ENCODE data around the gene BOK. TPM values are rescaled to one million over a fixed set of nuclear protein-coding genes. Genes with fewer than 3 reads are reported as not detected.
"Not testable (repeated sequence)": the region's sequence is repeated elsewhere in the genome, so short reads cannot be mapped to it uniquely, and the experiment has no call there.

The BOK gene
- total and polyA plus RNA-seq, 10 of the 15 experiments (the other 5 are each of a cell fraction or from before 2014, with no cell fraction given) = 0.04 to 0.15 (median 0.12) TPM; not detected in 7

- TF ChIP-seq POLR2AphosphoS5 (IDR thresholded peaks at IDR 0.05; ENCODE audit: low read length) (no peak), BACH1 (IDR thresholded peaks at IDR 0.05; ENCODE audit: borderline replicate concordance) (no peak)
Measured at GRCh38 chr2:241571821-241572620, 13.5 kb downstream of the BOK start (continued).

GRCh38 chr2:241572915-241573651, 14.5 kb downstream of the BOK start:
- H3K9ac ChIP-seq (ENCODE audit: control insufficient read depth, insufficient read depth, low read length); H3K4me1 ChIP-seq (ENCODE audit: control insufficient read depth, insufficient read depth, low read length); SMC1A ChIA-PET (ENCODE audit: uncharacterized antibody, unreplicated experiment); intact Hi-C loops (cut with micrococcal nuclease; ENCODE audit: unreplicated experiment); RAD21 ChIA-PET (ENCODE audit: unreplicated experiment); DNase-seq (ENCODE audit: low read depth, low spot score); H3K9me3 ChIP-seq (replicated peaks; ENCODE audit: control insufficient read depth, insufficient read depth, low read length); H3K4me3 ChIP-seq; H4K20me1 ChIP-seq (ENCODE audit: control insufficient read depth, insufficient read depth); H3K36me3 ChIP-seq (ENCODE audit: control insufficient read depth in 2 of 2, insufficient read depth in 2 of 2, low read length in 1 of 2); FAIRE-seq; in situ Hi-C loops (cut with MboI); BruUV-seq (replicated peaks); POLR2A ChIA-PET; ATAC-seq; H3K27ac ChIP-seq (ENCODE audit: control insufficient read depth, insufficient read depth); H3K79me2 ChIP-seq (ENCODE audit: control insufficient read depth, insufficient read depth, low read length); H3K27me3 ChIP-seq (replicated peaks in 1 of 2; ENCODE audit: control insufficient read depth in 2 of 2, insufficient read depth in 2 of 2, low read length in 1 of 2); H2AFZ ChIP-seq (ENCODE audit: control insufficient read depth, low read depth, low read length); H3K4me2 ChIP-seq (ENCODE audit: control insufficient read depth, insufficient read depth); CTCF ChIA-PET: not testable (repeated sequence)
- WGBS (ENCODE audit: insufficient coverage, insufficient replicate concordance, low lambda C conversion rate, missing lambda C conversion rate) = 96% methylated on average over 16 of the region's 20 CpGs

GRCh38 chr2:241573741-241574140, 15.2 kb downstream of the BOK start:
- RAD21 ChIA-PET (ENCODE audit: unreplicated experiment) = no interaction called here
- DNase-seq (ENCODE audit: low read depth, low spot score) (no peak), FAIRE-seq (no peak), ATAC-seq (no peak)
- CTCF ChIA-PET = no interaction called here
- 89% methylated on average over 12 of the region's 12 CpGs for WGBS (ENCODE audit: insufficient coverage, insufficient replicate concordance, low lambda C conversion rate, missing lambda C conversion rate)
- SMC1A ChIA-PET (ENCODE audit: uncharacterized antibody, unreplicated experiment) = no interaction called here
- intact Hi-C loops (cut with micrococcal nuclease; ENCODE audit: unreplicated experiment) = no loop called here
- Histone ChIP-seq H3K27me3 (replicated peaks in 1 of 2; ENCODE audit: control insufficient read depth in 2 of 2, insufficient read depth in 2 of 2, low read length in 1 of 2) (no peaks in the 10 kb centered on the region), H3K9ac (ENCODE audit: control insufficient read depth, insufficient read depth, low read length) (no peak overlapping the region), H4K20me1 (ENCODE audit: control insufficient read depth, insufficient read depth) (no peaks in the 10 kb centered on the region), H2AFZ (ENCODE audit: control insufficient read depth, low read depth, low read length) (no peak overlapping the region), H3K9me3 (replicated peaks; ENCODE audit: control insufficient read depth, insufficient read depth, low read length) (no peaks in the 10 kb centered on the region), H3K4me2 (ENCODE audit: control insufficient read depth, insufficient read depth) (no peak overlapping the region), H3K79me2 (ENCODE audit: control insufficient read depth, insufficient read depth, low read length) (no peaks in the 10 kb centered on the region), H3K27ac (ENCODE audit: control insufficient read depth, insufficient read depth) (no peak overlapping the region), H3K4me3 (no peak overlapping the region), H3K36me3 (ENCODE audit: control insufficient read depth in 2 of 2, insufficient read depth in 2 of 2, low read length in 1 of 2) (no peaks in the 10 kb centered on the region; a peak in 1 of 4 replicates), H3K4me1 (ENCODE audit: control insufficient read depth, insufficient read depth, low read length) (no peaks in the 10 kb centered on the region)
- in situ Hi-C loops (cut with MboI) = no loop called here
- no peak for TF ChIP-seq ESRRA (IDR thresholded peaks at IDR 0.05; ENCODE audit: low read length)
- no peak for TF ChIP-seq KLF5 (IDR thresholded peaks at IDR 0.05; ENCODE audit: partially characterized antibody)
- TF ChIP-seq, protein P1, sequence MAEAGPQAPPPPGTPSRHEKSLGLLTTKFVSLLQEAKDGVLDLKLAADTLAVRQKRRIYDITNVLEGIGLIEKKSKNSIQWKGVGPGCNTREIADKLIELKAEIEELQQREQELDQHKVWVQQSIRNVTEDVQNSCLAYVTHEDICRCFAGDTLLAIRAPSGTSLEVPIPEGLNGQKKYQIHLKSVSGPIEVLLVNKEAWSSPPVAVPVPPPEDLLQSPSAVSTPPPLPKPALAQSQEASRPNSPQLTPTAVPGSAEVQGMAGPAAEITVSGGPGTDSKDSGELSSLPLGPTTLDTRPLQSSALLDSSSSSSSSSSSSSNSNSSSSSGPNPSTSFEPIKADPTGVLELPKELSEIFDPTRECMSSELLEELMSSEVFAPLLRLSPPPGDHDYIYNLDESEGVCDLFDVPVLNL (IDR thresholded peaks at IDR 0.05; ENCODE audit: low read depth, low read length) = no peak
- TF ChIP-seq ETV6 (conservative IDR thresholded peaks at IDR 0.05 in 1 of 2, IDR thresholded peaks at IDR 0.05 in 1 of 2; ENCODE audit: borderline replicate concordance in 1 of 2, low read depth in 1 of 2) = no peak
- TF ChIP-seq SKIL (IDR thresholded peaks at IDR 0.05; ENCODE audit: low read depth, poor library complexity, severe bottlenecking) = no peak
- no TSS peak for BruUV-seq (replicated peaks)
- POLR2A ChIA-PET = no interaction called here

All from GM12878 (cell line).